Prostate gland (tissue), 2 donors: ENCODE data around the gene PKNOX2.

Experiments used
- POLR2AphosphoS5 ChIP-seq: sonication (generic); formaldehyde crosslinking; IDR thresholded peaks from one replicate; pipeline ENCODE4 v1.6.1; 2017; ENCODE audit warnings: antibody characterized with exemption
- TF ChIP-seq, protein P1 (sequence below), 4 experiments: fragments of 200-600 bp in 2 of 4; fragments of 450-650 bp in 2 of 4; sonication (generic) in 2 of 4; IDR thresholded peaks; 1 replicate in 3 of 4; 2 replicates in 1 of 4; pipeline ENCODE4 v1.5.1; 2016 to 2019; ENCODE audit warnings: antibody characterized with exemption in 4 of 4, mild to moderate bottlenecking in 2 of 4, moderate library complexity in 2 of 4

- TF ChIP-seq, protein P1, sequence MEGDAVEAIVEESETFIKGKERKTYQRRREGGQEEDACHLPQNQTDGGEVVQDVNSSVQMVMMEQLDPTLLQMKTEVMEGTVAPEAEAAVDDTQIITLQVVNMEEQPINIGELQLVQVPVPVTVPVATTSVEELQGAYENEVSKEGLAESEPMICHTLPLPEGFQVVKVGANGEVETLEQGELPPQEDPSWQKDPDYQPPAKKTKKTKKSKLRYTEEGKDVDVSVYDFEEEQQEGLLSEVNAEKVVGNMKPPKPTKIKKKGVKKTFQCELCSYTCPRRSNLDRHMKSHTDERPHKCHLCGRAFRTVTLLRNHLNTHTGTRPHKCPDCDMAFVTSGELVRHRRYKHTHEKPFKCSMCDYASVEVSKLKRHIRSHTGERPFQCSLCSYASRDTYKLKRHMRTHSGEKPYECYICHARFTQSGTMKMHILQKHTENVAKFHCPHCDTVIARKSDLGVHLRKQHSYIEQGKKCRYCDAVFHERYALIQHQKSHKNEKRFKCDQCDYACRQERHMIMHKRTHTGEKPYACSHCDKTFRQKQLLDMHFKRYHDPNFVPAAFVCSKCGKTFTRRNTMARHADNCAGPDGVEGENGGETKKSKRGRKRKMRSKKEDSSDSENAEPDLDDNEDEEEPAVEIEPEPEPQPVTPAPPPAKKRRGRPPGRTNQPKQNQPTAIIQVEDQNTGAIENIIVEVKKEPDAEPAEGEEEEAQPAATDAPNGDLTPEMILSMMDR (IDR thresholded peaks at IDR 0.05) = no peak
- TF ChIP-seq POLR2AphosphoS5 = no peak
These were observed 217.8 kb downstream of the PKNOX2 start for GRCh38 chr11:125382314-125382791.
